Pancreas (tissue), 10 donors: ENCODE measurements around the gene BACH2. TPM values are rescaled to one million over a fixed set of nuclear protein-coding genes. Genes with fewer than 3 reads are reported as not detected.
A peak's percentile ranks its signal among the peaks of the same experiment; 100 is the strongest.

ENCODE experiments used
- ATAC-seq, 4 donors: fragments of 200-7000 bp; cut with Tn5 transposase; one replicate each; pipeline versions ENCODE4 v1.8.0 to v1.9.1; 2020; ENCODE audit warnings: mild to moderate bottlenecking in 4 of 4, moderate library complexity in 4 of 4
- DNase-seq, 6 donors: peaks; one replicate each; pipeline ENCODE4 v3.0.0-alpha.2; 2020
- FAIRE-seq: peaks from 2 replicates; lab custom pipeline; 2012; peaks lifted over from hg19 to GRCh38; lab: Jason Lieb, UNC
- H3K27ac ChIP-seq, 4 donors: fragments of 200-600 bp; sonication (generic); 1 replicate in 3 of 4; 2 replicates in 1 of 4; pipeline versions ENCODE4 v1.5.0 to v1.8.0; 2020
- H3K27me3 ChIP-seq, 4 donors: fragments of 200-600 bp; one replicate each; pipeline ENCODE4 v1.8.0; 2021
- H3K36me3 ChIP-seq, 3 donors: fragments of 200-600 bp; sonication (generic) in 1 of 3; one replicate each; pipeline versions ENCODE4 v1.5.0 to v1.8.0; 2020 to 2021
- H3K4me1 ChIP-seq, 3 donors: fragments of 200-600 bp; one replicate each; pipeline ENCODE4 v1.8.0; 2021
- H3K4me3 ChIP-seq, 4 donors: fragments of 200-600 bp; sonication (generic) in 2 of 4; one replicate each; pipeline versions ENCODE4 v1.5.0 to v1.8.0; 2020 to 2021
- H3K9me3 ChIP-seq, 4 donors: fragments of 200-600 bp; one replicate each; pipeline ENCODE4 v1.8.0; 2021
- CTCF ChIP-seq, 4 donors: fragments of 200-600 bp; sonication (generic) in 3 of 4; IDR thresholded peaks; one replicate each; pipeline versions ENCODE4 v1.5.0 to v1.8.0; 2021; ENCODE audit warnings: antibody characterized with exemption in 4 of 4
- WGBS, 2 donors: extraction: QIAGEN DNeasy Blood & Tissue Kit; methylation state at CpG; one replicate each; pipeline ENCODE4 v1.1.7; 2013; 5-methylcytosine and 5-hydroxymethylcytosine counted together
- intact Hi-C, 3 donors: fragments of 100-400 bp; cut with DNase I; formaldehyde crosslinking; loops; one replicate each; pipeline versions ENCODE4 v1.11.1 to v1.14.2; 2022
- polyA plus RNA-seq, 2 donors: library from polyadenylated mRNA; stranded (reverse); fragments of 200-250 nt; gene quantifications; one replicate each; pipeline ENCODE4 v1.2.3, GENCODE V29; 2013
- total RNA-seq, 6 donors: library from RNA; stranded (reverse); fragmentation: NEBNext Ultra II Directional in 4 of 6; extraction: Animal tissue kit (Norgen Biotek cat#: 25700) in 4 of 6; gene quantifications; one replicate each; pipeline versions ENCODE4 v1.2.1 to v1.2.4, GENCODE V29; 2021 to 2023
- donor health status: healthy with polysubstance abuse.
- donor health status: DM: no; HTN: no; CAD: no; lungs with moderate emphysema.
- donor health status: DM: no; HTN: no; CAD: no.
- donor health status: control.
- donor health status: control.
- donor health status: Bipolar disorder and iron deficiency.
- donor health status: DM: yes; HTN: yes; CAD: no.
- donor health status: DM: no; HTN: no; CAD: no.
- donor health status: DM: no; HTN: no; CAD: no.
- donor health status: DM: yes; HTN: yes; CAD: no.

Gene BACH2
- total and polyA plus RNA-seq, 8 donors, result 0.61 to 8.0 (median 4.9) TPM

- Histone ChIP-seq H3K4me1 (no peaks in the 10 kb centered on the region), H3K27me3 (no peaks in the 10 kb centered on the region), H3K27ac (no peak overlapping the region), H3K9me3 (no peaks in the 10 kb centered on the region), H3K4me3 (no peak overlapping the region), H3K36me3 (no peaks in the 10 kb centered on the region)
- no peak for FAIRE-seq
- no peak for DNase-seq
- intact Hi-C loops, result no loop called here
- TF ChIP-seq CTCF (IDR thresholded peaks at IDR 0.05), result no peak
- ATAC-seq, result peak in 1 of 4 donors; percentile 26
- 42 to 52% methylated on average over 3 of the region's 3 CpGs for WGBS, 2 donors
Observed at GRCh38 chr6:90230548-90231215, 66.0 kb downstream of the BACH2 start.

- Histone ChIP-seq H3K27me3 (no peaks in the 10 kb centered on the region), H3K4me3 (no peak overlapping the region), H3K27ac (no peak overlapping the region), H3K9me3 (no peaks in the 10 kb centered on the region), H3K4me1 (no peaks in the 10 kb centered on the region), H3K36me3 (no peaks in the 10 kb centered on the region)
- WGBS, 2 donors, result 86 to 87% methylated on average over 10 of the region's 10 CpGs
- FAIRE-seq (no peak), ATAC-seq (no peak), DNase-seq (no peak)
- TF ChIP-seq CTCF (IDR thresholded peaks at IDR 0.05), result no peak
- intact Hi-C loops, result loop anchor here in 1 of 3 donors (10.0 kb wide), 1 partner anchor 55 kb away; no protein-coding TSS in a partner anchor
Observed at GRCh38 chr6:90229331-90230010, 67.2 kb downstream of the BACH2 start.

GRCh38 chr6:90227673-90228072 lies 69.0 kb downstream of the BACH2 start:
- FAIRE-seq (no peak), ATAC-seq (no peak)

GRCh38 chr6:90227213-90227612 lies 69.4 kb downstream of the BACH2 start:
- Histone ChIP-seq H3K36me3 (no peaks in the 10 kb centered on the region), H3K4me3 (no peak overlapping the region), H3K27ac (no peak overlapping the region), H3K27me3 (no peaks in the 10 kb centered on the region), H3K4me1 (no peaks in the 10 kb centered on the region), H3K9me3 (no peaks in the 10 kb centered on the region)
- intact Hi-C loops, result loop anchor here in 1 of 3 donors (10.0 kb wide), 1 partner anchor 58 kb away; no protein-coding TSS in a partner anchor
- ATAC-seq (no peak), DNase-seq (no peak), FAIRE-seq (no peak)
- no peak for TF ChIP-seq CTCF (IDR thresholded peaks at IDR 0.05)
- WGBS, 2 donors, result 78 to 80% methylated on average over 6 of the region's 6 CpGs

More at GRCh38 chr6:90227673-90228072, 69.0 kb downstream of the BACH2 start:
- no peaks in the 10 kb centered on the region for H3K27me3 ChIP-seq
- DNase-seq, result no peak
- intact Hi-C loops, result loop anchor here in 1 of 3 donors (10.0 kb wide), 1 partner anchor 57 kb away; no protein-coding TSS in a partner anchor
- no peak overlapping the region for H3K4me3 ChIP-seq
- no peak overlapping the region for H3K27ac ChIP-seq
- TF ChIP-seq CTCF (IDR thresholded peaks at IDR 0.05), result no peak
- no peaks in the 10 kb centered on the region for H3K36me3 ChIP-seq
- no peaks in the 10 kb centered on the region for H3K9me3 ChIP-seq
- H3K4me1 ChIP-seq, result no peaks in the 10 kb centered on the region
